Measurements from ENCODE around the gene PAXX. TPM values are rescaled to one million over a fixed set of nuclear protein-coding genes. Genes with fewer than 3 reads are reported as not detected.
A peak's percentile ranks its signal among the peaks of the same experiment; 100 is the strongest.

Gene PAXX
- total RNA-seq, 2 experiments from 2014 or later = 67.0 to 67.8 TPM

DNA sequence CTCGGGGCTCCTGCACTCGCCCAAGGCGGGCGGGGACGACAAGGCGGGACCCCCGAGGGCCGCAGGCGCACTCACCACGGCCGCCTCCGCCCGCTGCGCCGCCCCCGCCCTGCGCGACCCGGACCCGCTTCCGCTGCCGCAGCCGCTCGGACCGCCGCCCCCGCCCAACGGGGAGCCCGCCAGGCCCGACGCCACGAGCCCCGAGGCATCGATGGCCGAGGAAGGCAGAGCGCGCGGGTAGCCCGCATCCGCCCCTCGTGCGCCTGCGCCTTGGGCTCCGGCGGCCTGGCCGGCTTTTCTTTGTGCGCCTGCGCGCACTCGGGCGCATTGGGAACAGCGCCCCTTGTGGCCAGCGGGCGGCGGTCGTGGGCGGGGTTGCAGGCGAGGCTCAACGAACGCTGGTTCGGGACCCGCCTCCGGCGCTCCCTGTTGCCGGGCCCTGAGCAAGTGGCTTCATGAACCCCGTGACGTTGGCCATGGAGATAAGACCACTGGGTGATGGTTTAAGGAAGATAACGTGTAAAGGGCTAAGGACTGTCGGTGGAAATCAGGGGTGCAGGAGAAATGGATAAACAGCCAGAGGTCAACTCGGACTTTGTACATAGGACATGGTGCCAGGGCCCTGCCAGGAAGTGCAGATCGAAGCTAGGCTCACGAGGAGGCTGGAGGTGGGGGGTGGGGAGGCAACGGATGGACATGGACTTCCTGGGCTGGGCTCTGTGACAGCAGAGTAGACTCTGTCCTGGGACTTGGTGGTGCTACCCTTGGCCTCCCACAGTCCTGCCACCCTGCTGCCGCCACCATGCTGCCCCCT, 47.5 kb upstream of the PAXX start, which contains the start of the genes C8G and FBXW5:
Gene C8G, plus strand, starts transcription at position 725 of the 814 bp plus-strand sequence. Its CDS starts 78 bp downstream, at position 803.
Gene FBXW5, minus strand, starts transcription at position 220 of the 814 bp plus-strand sequence. CDS start 655 bp downstream, outside the sequence.
- Mint-ChIP-seq H3K27me3 (no peaks in the 10 kb centered on the region), H3K4me1 (ENCODE audit: low read depth) (peaks cover 5% of the 10 kb centered on the region), H3K9me3 (no peaks in the 10 kb centered on the region), H3K27ac (peak within 1 kb of the TSS; percentile 59), H3K4me3 (peak within 1 kb of the TSS; percentile 87), H3K36me3 (ENCODE audit: low read depth) (peaks cover 20% of the 10 kb centered on the region)
- ATAC-seq (ENCODE audit: poor library complexity) (peak; percentile 86), DNase-seq (peak; percentile 84 to 97 (median 94))
- ChIA-PET CTCF (interaction anchor here (0.7 to 1.5 kb wide), 10 partner anchors 31 to 218 kb away, joined by 3 to 6 read pairs (median 4); partner anchors contain the start of genes AJM1, CLIC3, MAN1B1 and TMEM141), POLR2A (interaction anchor here (0.8 to 2.1 kb wide), 6 partner anchors 47 to 131 kb away, joined by 3 to 17 read pairs (median 4); partner anchors contain the start of genes AJM1, CLIC3 and PAXX)
- peak; percentile 96 for TF ChIP-seq CTCF (IDR thresholded peaks at IDR 0.05)
- Histone ChIP-seq H3K4me1 (ENCODE audit: insufficient read depth, low read length) (peaks cover 49% of the 10 kb centered on the region), H3K4me3 (ENCODE audit: low read length) (peak within 1 kb of the TSS; percentile 69), H3K27ac (ENCODE audit: low read depth in 1 of 2, low read length in 2 of 2) (peak within 1 kb of the TSS in 1 of 2 donors; percentile 21), H3K9me3 (ENCODE audit: control insufficient read depth in 1 of 2, insufficient read depth in 1 of 2, low read length in 2 of 2) (no peaks in the 10 kb centered on the region), H3K36me3 (ENCODE audit: insufficient read depth, low read length) (peaks cover 34% of the 10 kb centered on the region), H3K27me3 (ENCODE audit: control insufficient read depth in 1 of 2, insufficient read depth in 2 of 2, low read length in 2 of 2) (no peaks in the 10 kb centered on the region)
- intact Hi-C loops (cut with DNase I, micrococcal nuclease) = loop anchor here (1.0 to 10.0 kb wide), 7 partner anchors 34 to 154 kb away; partner anchors contain the start of genes PHPT1 (in 2 of the 2), ABCA2 (in 1 of the 2), AJM1 (in 1 of the 2) and EDF1 (in 1 of the 2)

DNA sequence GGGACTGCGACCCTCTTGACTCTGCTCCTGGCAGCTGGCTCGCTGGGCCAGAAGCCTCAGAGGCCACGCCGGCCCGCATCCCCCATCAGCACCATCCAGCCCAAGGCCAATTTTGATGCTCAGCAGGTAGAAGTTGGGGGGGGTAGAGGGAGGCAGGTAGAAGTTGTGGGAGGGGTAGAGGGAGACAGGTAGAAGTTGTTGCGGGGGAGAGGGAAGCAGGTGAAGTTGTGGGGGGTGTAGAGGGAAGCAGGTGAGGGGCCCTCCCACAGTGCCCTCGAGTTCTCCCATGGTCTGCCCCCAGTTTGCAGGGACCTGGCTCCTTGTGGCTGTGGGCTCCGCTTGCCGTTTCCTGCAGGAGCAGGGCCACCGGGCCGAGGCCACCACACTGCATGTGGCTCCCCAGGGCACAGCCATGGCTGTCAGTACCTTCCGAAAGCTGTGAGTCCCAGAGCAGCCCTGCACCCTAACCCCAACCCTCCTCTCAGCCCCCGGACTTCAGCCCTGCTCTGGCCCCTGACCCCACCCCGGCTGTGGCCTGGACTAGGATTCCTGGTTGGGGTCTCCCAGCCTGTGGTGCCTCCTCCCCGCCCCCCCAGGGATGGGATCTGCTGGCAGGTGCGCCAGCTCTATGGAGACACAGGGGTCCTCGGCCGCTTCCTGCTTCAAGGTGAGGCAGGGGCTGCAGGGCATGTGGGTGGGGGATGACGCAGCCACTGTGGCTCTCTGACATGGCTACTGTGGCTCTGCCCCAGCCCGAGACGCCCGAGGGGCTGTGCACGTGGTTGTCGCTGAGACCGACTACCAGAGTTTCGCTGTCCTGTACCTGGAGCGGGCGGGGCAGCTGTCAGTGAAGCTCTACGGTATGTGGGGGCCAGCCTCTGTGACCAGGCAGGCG, 46.6 kb upstream of the PAXX start:
- CTCF ChIA-PET = interaction anchor here (1.3 kb wide), 1 partner anchor 141 kb away, joined by 3 read pairs; the partner anchor contains the start of gene MAN1B1
- ATAC-seq (ENCODE audit: poor library complexity) = no peak
- peaks cover 16% of the 10 kb centered on the region for H3K36me3 Mint-ChIP-seq (ENCODE audit: low read depth)
- H3K36me3 ChIP-seq (ENCODE audit: insufficient read depth, low read length) = peaks cover 26% of the 10 kb centered on the region
- no peak overlapping the region for H3K27ac ChIP-seq (ENCODE audit: low read depth in 1 of 2, low read length in 2 of 2)
- H3K9me3 ChIP-seq (ENCODE audit: control insufficient read depth in 1 of 2, insufficient read depth in 1 of 2, low read length in 2 of 2) = no peaks in the 10 kb centered on the region
- H3K9me3 Mint-ChIP-seq = no peaks in the 10 kb centered on the region
- DNase-seq = peak in 1 of 14 experiments; percentile 43
- TF ChIP-seq CTCF (IDR thresholded peaks at IDR 0.05) = no peak
- H3K4me1 ChIP-seq (ENCODE audit: insufficient read depth, low read length) = peaks cover 55% of the 10 kb centered on the region
- H3K4me3 Mint-ChIP-seq = peak overlapping the region; percentile 78
- intact Hi-C loops (cut with DNase I, micrococcal nuclease) = loop anchor here (2.0 to 10.0 kb wide), 2 partner anchors 101 to 155 kb away; partner anchors contain the start of genes AJM1 (in 1 of the 2), PHPT1 (in 1 of the 2) and TMEM141 (in 1 of the 2)
- H3K27me3 Mint-ChIP-seq = no peaks in the 10 kb centered on the region
- no peaks in the 10 kb centered on the region for H3K27me3 ChIP-seq (ENCODE audit: control insufficient read depth in 1 of 2, insufficient read depth in 2 of 2, low read length in 2 of 2)
- peaks cover 10% of the 10 kb centered on the region for H3K4me1 Mint-ChIP-seq (ENCODE audit: low read depth)
- H3K4me3 ChIP-seq (ENCODE audit: low read length) = peak overlapping the region; percentile 15
- POLR2A ChIA-PET = interaction anchor here (2.1 kb wide), 1 partner anchor 46 kb away, joined by 17 read pairs; the partner anchor contains the start of gene PAXX
- peak overlapping the region; percentile 59 for H3K27ac Mint-ChIP-seq
